Left renal cortex interstitium (tissue), 4 donors: Measurements from ENCODE around the gene TRIM74. TPM values are rescaled to one million over a fixed set of nuclear protein-coding genes. Genes with fewer than 3 reads are reported as not detected.
"Not testable (repeated sequence)": the region's sequence is repeated elsewhere in the genome, so short reads cannot be mapped to it uniquely, and the experiment has no call there.

ENCODE experiments used
- DNase-seq, 4 donors: peaks; one replicate each; pipeline ENCODE4 v3.0.0-alpha.2; 2013; ENCODE audit warnings: low read depth in 4 of 4, low spot score in 2 of 4, missing footprints in 1 of 4
- polyA plus RNA-seq, 4 donors: library from polyadenylated mRNA; unstranded; fragments of 120-200 nt; gene quantifications; one replicate each; pipeline ENCODE4 v1.2.1, GENCODE V29; 2013; ENCODE audit not compliant: insufficient read length in 4 of 4

Gene TRIM74
- polyA plus RNA-seq, 4 donors, result 0.59 to 3.5 (median 1.6) TPM

GRCh38 chr7:72960626-72961345, 8.5 kb downstream of the TRIM74 start:
- DNase-seq, result not testable (repeated sequence)

- DNase-seq, result not testable (repeated sequence)
Measured at GRCh38 chr7:72960029-72960428, 9.2 kb downstream of the TRIM74 start.

GRCh38 chr7:72954563-72955198, 14.6 kb downstream of the TRIM74 start:
- DNase-seq, result not testable (repeated sequence)

GRCh38 chr7:72953901-72954562, 15.2 kb downstream of the TRIM74 start:
- DNase-seq, result not testable (repeated sequence)

GRCh38 chr7:72950432-72950831, 18.8 kb downstream of the TRIM74 start:
- not testable (repeated sequence) for DNase-seq

GRCh38 chr7:72949686-72950085, 19.6 kb downstream of the TRIM74 start:
- not testable (repeated sequence) for DNase-seq

- DNase-seq, result not testable (repeated sequence)
Measured at GRCh38 chr7:72949276-72949675, 20.0 kb downstream of the TRIM74 start.

- DNase-seq, result not testable (repeated sequence)
Measured at GRCh38 chr7:72948714-72949113, 20.6 kb downstream of the TRIM74 start.

GRCh38 chr7:72946130-72946745, 23.0 kb downstream of the TRIM74 start:
- not testable (repeated sequence) for DNase-seq

GRCh38 chr7:72945597-72945996, 23.7 kb downstream of the TRIM74 start:
- not testable (repeated sequence) for DNase-seq

GRCh38 chr7:72944937-72945336, 24.3 kb downstream of the TRIM74 start:
- DNase-seq, result not testable (repeated sequence)

- not testable (repeated sequence) for DNase-seq
Measured at GRCh38 chr7:72942956-72943355, 26.3 kb downstream of the TRIM74 start.

GRCh38 chr7:72942022-72942705, 27.1 kb downstream of the TRIM74 start:
- not testable (repeated sequence) for DNase-seq

GRCh38 chr7:72928216-72928615, 41.0 kb downstream of the TRIM74 start:
- not testable (repeated sequence) for DNase-seq

GRCh38 chr7:72927791-72928190, 41.5 kb downstream of the TRIM74 start:
- not testable (repeated sequence) for DNase-seq

- DNase-seq, result no peak
Measured at GRCh38 chr7:72925546-72926120, 43.6 kb downstream of the TRIM74 start.

GRCh38 chr7:72924733-72925545, 44.3 kb downstream of the TRIM74 start, which contains the start of gene POM121:
Gene POM121, plus strand, starts transcription at chr7:72925095. Its CDS starts 27 bp downstream, at chr7:72925122.
- DNase-seq, result peak; percentile 55 to 83 (median 77)

- no peak for DNase-seq
Measured at GRCh38 chr7:72924386-72924732, 44.9 kb downstream of the TRIM74 start.

GRCh38 chr7:72919256-72919775, 50.0 kb downstream of the TRIM74 start:
- no peak for DNase-seq
